IMR-90 (cell line): ENCODE results near the gene SORBS1.

ENCODE experiments used
- CHD1 ChIP-seq: IDR thresholded peaks from 2 replicates; pipeline ENCODE4 v1.6.1; 2012; ENCODE audit warnings: low read depth, low read length, improper control_type of control experiment
- CTCF ChIP-seq: conservative IDR thresholded peaks from 2 replicates; pipeline ENCODE4 v1.5.1; 2012; ENCODE audit warnings: mild to moderate bottlenecking, low read depth, low read length, improper control_type of control experiment
- MAFK ChIP-seq: IDR thresholded peaks from 2 replicates; pipeline ENCODE4 v1.6.1; 2012; ENCODE audit warnings: low read depth, low read length, improper control_type of control experiment
- POLR2A ChIP-seq: IDR thresholded peaks from 2 replicates; pipeline ENCODE4 v1.6.1; 2012; ENCODE audit warnings: mild to moderate bottlenecking, low read depth, low read length
- RAD21 ChIP-seq: IDR thresholded peaks from 2 replicates; pipeline ENCODE4 v1.6.1; 2012; ENCODE audit warnings: low read length, improper control_type of control experiment
- RCOR1 ChIP-seq: IDR thresholded peaks from 2 replicates; pipeline ENCODE4 v1.6.1; 2012; ENCODE audit warnings: mild to moderate bottlenecking, low read length, improper control_type of control experiment; ENCODE audit not compliant: insufficient replicate concordance
- SMC3 ChIP-seq: fragments of 150-350 bp; IDR thresholded peaks from 2 replicates; pipeline ENCODE4 v1.6.1; 2016; ENCODE audit warnings: low read depth, mild to moderate bottlenecking, antibody characterized with exemption, low read length, moderate library complexity

DNA sequence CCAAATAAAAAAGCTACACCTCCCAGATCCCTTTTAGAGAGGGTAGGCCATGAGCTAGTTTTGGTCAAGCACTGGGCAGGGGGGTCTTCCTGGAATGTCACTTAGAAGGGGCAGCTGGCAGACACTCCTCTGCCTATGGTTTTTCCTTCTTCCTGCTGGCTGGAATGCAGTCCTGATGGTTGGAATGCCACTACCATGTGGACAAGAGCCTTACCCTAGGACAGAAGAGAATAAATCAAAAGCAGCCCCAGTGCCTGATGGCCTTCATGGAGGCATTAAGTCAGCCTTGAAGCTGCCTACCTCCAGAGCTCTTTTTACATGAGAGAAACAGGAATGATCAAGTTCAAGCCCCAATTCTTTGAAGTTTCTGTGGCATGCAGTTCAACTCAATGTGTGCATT, 43.5 kb upstream of the SORBS1 start:
- TF ChIP-seq CTCF, result no peak
- TF ChIP-seq RAD21, result no peak
- TF ChIP-seq POLR2A, result no peak
- TF ChIP-seq SMC3, result no peak
- no peak for TF ChIP-seq RCOR1
- TF ChIP-seq MAFK, result no peak
- no peak for TF ChIP-seq CHD1
